ENCODE measurements around the gene GNPDA2. TPM values are rescaled to one million over a fixed set of nuclear protein-coding genes. Genes with fewer than 3 reads are reported as not detected.
A peak's percentile ranks its signal among the peaks of the same experiment; 100 is the strongest.

Gene GNPDA2
- total and polyA plus RNA-seq, 9 of the 15 experiments (the other 6 are each of a cell fraction or from before 2014, with no cell fraction given) = 10.6 to 20.4 (median 13.0) TPM

DNA sequence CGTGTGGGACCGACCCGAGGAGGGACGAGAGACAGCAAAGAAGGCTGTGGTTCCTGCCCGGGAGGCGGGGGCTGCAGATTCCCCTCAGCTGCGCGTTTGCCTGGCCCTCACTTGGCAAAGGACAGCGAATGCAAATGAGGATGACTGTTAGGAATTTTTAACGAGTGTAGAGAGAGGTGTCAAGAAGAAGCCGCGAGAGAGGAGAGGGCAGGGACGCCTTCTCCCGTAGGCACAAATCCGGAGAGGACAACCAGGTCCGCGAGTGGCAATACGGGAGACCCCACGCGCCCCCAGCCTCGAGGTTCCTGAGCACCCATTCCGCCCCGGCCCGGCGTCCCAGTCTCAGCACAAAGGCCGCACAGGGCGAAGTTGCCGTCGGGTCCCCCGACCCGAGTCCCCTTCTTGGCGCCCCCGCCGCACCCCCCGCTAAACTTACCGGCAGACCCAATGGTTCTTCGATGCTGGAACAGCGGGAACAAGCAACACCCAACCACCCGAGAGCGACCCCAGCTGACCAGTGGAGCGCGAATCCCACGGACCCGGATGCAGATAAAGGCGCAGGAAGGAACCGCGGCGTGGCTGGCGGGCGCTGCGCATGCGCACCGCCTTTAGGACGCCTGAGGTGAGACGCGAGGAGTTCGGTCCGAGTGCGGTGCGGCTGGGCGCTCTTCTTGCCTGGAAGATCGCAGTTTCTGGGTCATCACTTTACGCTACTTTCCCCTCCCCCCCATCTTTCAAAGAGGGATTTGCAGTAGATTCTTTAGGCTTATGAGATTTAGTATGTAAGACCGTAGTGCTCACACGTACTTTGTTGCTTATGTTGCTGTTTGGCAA is at the start of gene GNPDA2 (continued):
- no peak for TF ChIP-seq ARID3B (CRISPR knock-in tag; IDR thresholded peaks at IDR 0.05; ENCODE audit: borderline replicate concordance)
- no peak for TF ChIP-seq TRIM28 (IDR thresholded peaks at IDR 0.05)
- TF ChIP-seq KLF10 (CRISPR knock-in tag; IDR thresholded peaks at IDR 0.05) = no peak
- TF ChIP-seq, protein P1, sequence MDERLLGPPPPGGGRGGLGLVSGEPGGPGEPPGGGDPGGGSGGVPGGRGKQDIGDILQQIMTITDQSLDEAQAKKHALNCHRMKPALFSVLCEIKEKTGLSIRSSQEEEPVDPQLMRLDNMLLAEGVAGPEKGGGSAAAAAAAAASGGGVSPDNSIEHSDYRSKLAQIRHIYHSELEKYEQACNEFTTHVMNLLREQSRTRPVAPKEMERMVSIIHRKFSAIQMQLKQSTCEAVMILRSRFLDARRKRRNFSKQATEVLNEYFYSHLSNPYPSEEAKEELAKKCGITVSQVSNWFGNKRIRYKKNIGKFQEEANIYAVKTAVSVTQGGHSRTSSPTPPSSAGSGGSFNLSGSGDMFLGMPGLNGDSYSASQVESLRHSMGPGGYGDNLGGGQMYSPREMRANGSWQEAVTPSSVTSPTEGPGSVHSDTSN (CRISPR knock-in tag; IDR thresholded peaks at IDR 0.05; ENCODE audit: low read depth) = no peak
- TF ChIP-seq, protein P1 (tag; conservative IDR thresholded peaks at IDR 0.05; ENCODE audit: low read depth) = no peak
- TF ChIP-seq COPS2 (conservative IDR thresholded peaks at IDR 0.05) = no peak
- TF ChIP-seq, protein P2, sequence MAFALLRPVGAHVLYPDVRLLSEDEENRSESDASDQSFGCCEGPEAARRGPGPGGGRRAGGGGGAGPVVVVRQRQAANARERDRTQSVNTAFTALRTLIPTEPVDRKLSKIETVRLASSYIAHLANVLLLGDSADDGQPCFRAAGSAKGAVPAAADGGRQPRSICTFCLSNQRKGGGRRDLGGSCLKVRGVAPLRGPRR (CRISPR knock-in tag; IDR thresholded peaks at IDR 0.05) = no peak
- TF ChIP-seq STAT6 (CRISPR knock-in tag; IDR thresholded peaks at IDR 0.05) = no peak
- no peak for TF ChIP-seq ELF4 (CRISPR knock-in tag; IDR thresholded peaks at IDR 0.05)
- TF ChIP-seq ZNF668 (CRISPR knock-in tag; IDR thresholded peaks at IDR 0.05) = no peak
- TF ChIP-seq SRSF9 (IDR thresholded peaks at IDR 0.05; ENCODE audit: borderline replicate concordance, low read depth, low read length) = no peak
- no peak for TF ChIP-seq ZNF133 (CRISPR knock-in tag; IDR thresholded peaks at IDR 0.05)
- no peak for TF ChIP-seq MEF2A (IDR thresholded peaks at IDR 0.05; ENCODE audit: control insufficient read depth, low read depth, low read length)
- TF ChIP-seq ZNF253 (CRISPR knock-in tag; conservative IDR thresholded peaks at IDR 0.05) = no peak
- no peak for TF ChIP-seq MTA2 (IDR thresholded peaks at IDR 0.05; ENCODE audit: low read depth)
- TF ChIP-seq SMAD1 (IDR thresholded peaks at IDR 0.05; ENCODE audit: low read depth, low read length, partially characterized antibody) = peak; percentile 53
- no peak for TF ChIP-seq GABPB2 (CRISPR knock-in tag; conservative IDR thresholded peaks at IDR 0.05)
- no peak for TF ChIP-seq NFE2 (IDR thresholded peaks at IDR 0.05; ENCODE audit: low read depth)
- peak; percentile 73; the same call in 1 of the 2 replicates for TF ChIP-seq POLR2AphosphoS5 (IDR thresholded peaks at IDR 0.05; ENCODE audit: control insufficient read depth, insufficient read depth, low read depth, low read length)
- TF ChIP-seq SPI1 (IDR thresholded peaks at IDR 0.05; ENCODE audit: borderline replicate concordance, low read depth, low read length) = no peak; the same call in 1 of the 2 replicates
- no peak for TF ChIP-seq STAT5B (CRISPR knock-in tag; IDR thresholded peaks at IDR 0.05)

Measured in K562 (cell line).